ENCODE data around the gene SEC61G.

GRCh38 chr7:54722502-54722901, 36.5 kb downstream of the SEC61G start:
- TF ChIP-seq, protein P1, sequence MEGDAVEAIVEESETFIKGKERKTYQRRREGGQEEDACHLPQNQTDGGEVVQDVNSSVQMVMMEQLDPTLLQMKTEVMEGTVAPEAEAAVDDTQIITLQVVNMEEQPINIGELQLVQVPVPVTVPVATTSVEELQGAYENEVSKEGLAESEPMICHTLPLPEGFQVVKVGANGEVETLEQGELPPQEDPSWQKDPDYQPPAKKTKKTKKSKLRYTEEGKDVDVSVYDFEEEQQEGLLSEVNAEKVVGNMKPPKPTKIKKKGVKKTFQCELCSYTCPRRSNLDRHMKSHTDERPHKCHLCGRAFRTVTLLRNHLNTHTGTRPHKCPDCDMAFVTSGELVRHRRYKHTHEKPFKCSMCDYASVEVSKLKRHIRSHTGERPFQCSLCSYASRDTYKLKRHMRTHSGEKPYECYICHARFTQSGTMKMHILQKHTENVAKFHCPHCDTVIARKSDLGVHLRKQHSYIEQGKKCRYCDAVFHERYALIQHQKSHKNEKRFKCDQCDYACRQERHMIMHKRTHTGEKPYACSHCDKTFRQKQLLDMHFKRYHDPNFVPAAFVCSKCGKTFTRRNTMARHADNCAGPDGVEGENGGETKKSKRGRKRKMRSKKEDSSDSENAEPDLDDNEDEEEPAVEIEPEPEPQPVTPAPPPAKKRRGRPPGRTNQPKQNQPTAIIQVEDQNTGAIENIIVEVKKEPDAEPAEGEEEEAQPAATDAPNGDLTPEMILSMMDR (IDR thresholded peaks at IDR 0.05), result no peak
- no peak for TF ChIP-seq EP300 (IDR thresholded peaks at IDR 0.05)
- TF ChIP-seq POLR2A (IDR thresholded peaks at IDR 0.05), result no peak
